Prostate gland (tissue), 2 donors: Measurements from ENCODE around the gene PGR. TPM values are rescaled to one million over a fixed set of nuclear protein-coding genes. Genes with fewer than 3 reads are reported as not detected.

ENCODE experiments used
- DNase-seq: peaks from one replicate; pipeline ENCODE4 v3.0.0-alpha.2; 2019; ENCODE audit warnings: low spot score
- H3K27ac ChIP-seq, 2 donors: fragments of 200-600 bp; sonication (generic); 2 replicates each; pipeline ENCODE4 v1.5.1; 2017 to 2019
- H3K27me3 ChIP-seq: fragments of 200-600 bp; sonication (generic); replicated peaks from 2 replicates; pipeline ENCODE4 v1.5.1; 2019; ENCODE audit not compliant: insufficient read depth
- H3K36me3 ChIP-seq, 2 donors: fragments of 200-600 bp; sonication (generic); 1 replicate in 1 of 2; 2 replicates in 1 of 2; pipeline versions ENCODE4 v1.5.1 to v1.8.1; 2017 to 2019
- H3K4me1 ChIP-seq: fragments of 200-600 bp; sonication (generic); replicated peaks from 2 replicates; pipeline ENCODE4 v1.5.1; 2019
- H3K4me3 ChIP-seq, 2 donors: fragments of 200-600 bp; sonication (generic); 2 replicates each; pipeline ENCODE4 v1.5.1; 2017 to 2019
- H3K9me3 ChIP-seq: fragments of 200-600 bp; sonication (generic); 2 replicates; pipeline ENCODE4 v1.5.1; 2017
- CTCF ChIP-seq, 4 experiments: fragments of 200-600 bp in 2 of 4; fragments of 450-650 bp in 2 of 4; sonication (generic) in 2 of 4; IDR thresholded peaks; 1 replicate in 3 of 4; 2 replicates in 1 of 4; pipeline ENCODE4 v1.5.1; 2016 to 2019; ENCODE audit warnings: antibody characterized with exemption in 4 of 4, mild to moderate bottlenecking in 2 of 4, moderate library complexity in 2 of 4
- POLR2A ChIP-seq: fragments of 450-650 bp; IDR thresholded peaks from one replicate; pipeline ENCODE4 v1.6.1; 2016; ENCODE audit warnings: antibody characterized with exemption, mild to moderate bottlenecking
- POLR2AphosphoS5 ChIP-seq: sonication (generic); formaldehyde crosslinking; IDR thresholded peaks from one replicate; pipeline ENCODE4 v1.6.1; 2017; ENCODE audit warnings: antibody characterized with exemption
- WGBS: methylation state at CpG from one replicate; pipeline ENCODE4 v1.1.5; 2018; 5-methylcytosine and 5-hydroxymethylcytosine counted together
- intact Hi-C: fragments of 100-400 bp; cut with DNase I; formaldehyde crosslinking; loops from one replicate; pipeline ENCODE4 v1.14.2; 2022
- total RNA-seq, 2 donors: library from RNA; depleted of rRNA; stranded (reverse); fragments of >200 nt; gene quantifications; one replicate each; pipeline ENCODE4 v1.1.0, GENCODE V29; 2016

Gene PGR
- 1 to 10 TPM; 3.5 to 5.9 TPM for total RNA-seq

- no peaks in the 10 kb centered on the region for H3K27me3 ChIP-seq
- peak within 1 kb of the TSS in 1 of 2 donors; percentile 70 for H3K27ac ChIP-seq
- intact Hi-C loops = loop anchor here (10.0 kb wide), 2 partner anchors 145 to 305 kb away; no protein-coding TSS in a partner anchor
- no peaks in the 10 kb centered on the region for H3K4me1 ChIP-seq
- H3K4me3 ChIP-seq = peak within 1 kb of the TSS; percentile 33 to 36
- H3K36me3 ChIP-seq = no peaks in the 10 kb centered on the region
- peak; percentile 8 for DNase-seq
- 1% methylated on average over 38 of the region's 38 CpGs for WGBS
- TF ChIP-seq CTCF (IDR thresholded peaks at IDR 0.05) (no peak), POLR2A (no peak), POLR2AphosphoS5 (peak; percentile 9)
- no peaks in the 10 kb centered on the region for H3K9me3 ChIP-seq
Measured at GRCh38 chr11:101129203-101129943, at the start of gene PGR. Gene PGR, minus strand, starts transcription at chr11:101129813. Its CDS starts 743 bp downstream, at chr11:101129070.

GRCh38 chr11:101176381-101176780 lies 46.8 kb upstream of the PGR start:
- no peak for TF ChIP-seq CTCF (IDR thresholded peaks at IDR 0.05)
- TF ChIP-seq POLR2AphosphoS5 = no peak
- intact Hi-C loops = no loop called here
- no peaks in the 10 kb centered on the region for H3K4me1 ChIP-seq
- no peak for DNase-seq
- H3K27me3 ChIP-seq = no peaks in the 10 kb centered on the region
- no peaks in the 10 kb centered on the region for H3K36me3 ChIP-seq
- no peak overlapping the region for H3K27ac ChIP-seq
- 91% methylated on average over 3 of the region's 3 CpGs for WGBS
- no peaks in the 10 kb centered on the region for H3K9me3 ChIP-seq
- H3K4me3 ChIP-seq = no peak overlapping the region

GRCh38 chr11:101169944-101170343 lies 40.3 kb upstream of the PGR start:
- no peaks in the 10 kb centered on the region for H3K4me1 ChIP-seq
- intact Hi-C loops = no loop called here
- H3K27ac ChIP-seq = no peak overlapping the region
- H3K9me3 ChIP-seq = no peaks in the 10 kb centered on the region
- TF ChIP-seq CTCF (IDR thresholded peaks at IDR 0.05) (no peak), POLR2AphosphoS5 (no peak), POLR2A (no peak)
- WGBS = 56% methylated on average over 2 of the region's 2 CpGs
- DNase-seq = no peak
- H3K27me3 ChIP-seq = no peaks in the 10 kb centered on the region
- H3K36me3 ChIP-seq = no peaks in the 10 kb centered on the region
- H3K4me3 ChIP-seq = no peak overlapping the region

- H3K27me3 ChIP-seq = no peaks in the 10 kb centered on the region
- WGBS = 72% methylated on average over 1 of the region's 1 CpG
- no peak for TF ChIP-seq POLR2AphosphoS5
- TF ChIP-seq CTCF (IDR thresholded peaks at IDR 0.05) = no peak
- TF ChIP-seq POLR2A = no peak
Measured at GRCh38 chr11:101166038-101166437, 36.4 kb upstream of the PGR start.

GRCh38 chr11:101158119-101158518 lies 28.5 kb upstream of the PGR start:
- Histone ChIP-seq H3K27ac (no peak overlapping the region), H3K4me3 (no peak overlapping the region), H3K27me3 (no peaks in the 10 kb centered on the region), H3K4me1 (no peaks in the 10 kb centered on the region), H3K9me3 (no peaks in the 10 kb centered on the region), H3K36me3 (no peaks in the 10 kb centered on the region)
- 77% methylated on average over 2 of the region's 2 CpGs for WGBS
- intact Hi-C loops = no loop called here
- DNase-seq = no peak
- TF ChIP-seq CTCF (IDR thresholded peaks at IDR 0.05) (no peak), POLR2A (no peak), POLR2AphosphoS5 (no peak)

More at GRCh38 chr11:101166038-101166437, 36.4 kb upstream of the PGR start:
- intact Hi-C loops = no loop called here
- DNase-seq = no peak
- Histone ChIP-seq H3K27ac (no peak overlapping the region), H3K36me3 (no peaks in the 10 kb centered on the region), H3K4me3 (no peak overlapping the region), H3K4me1 (no peaks in the 10 kb centered on the region), H3K9me3 (no peaks in the 10 kb centered on the region)
